CD4-positive, alpha-beta T cell treated with Interferon alpha-2 for 1 hour (primary cell): ENCODE measurements around the gene OR2AT4.
"Not testable (repeated sequence)": the region's sequence is repeated elsewhere in the genome, so short reads cannot be mapped to it uniquely, and the experiment has no call there.

Experiments
- DNase-seq, 2 donors: peaks; one replicate each; pipeline ENCODE4 v3.0.0-alpha.2; 2020 to 2022

Gene OR2AT4

DNA sequence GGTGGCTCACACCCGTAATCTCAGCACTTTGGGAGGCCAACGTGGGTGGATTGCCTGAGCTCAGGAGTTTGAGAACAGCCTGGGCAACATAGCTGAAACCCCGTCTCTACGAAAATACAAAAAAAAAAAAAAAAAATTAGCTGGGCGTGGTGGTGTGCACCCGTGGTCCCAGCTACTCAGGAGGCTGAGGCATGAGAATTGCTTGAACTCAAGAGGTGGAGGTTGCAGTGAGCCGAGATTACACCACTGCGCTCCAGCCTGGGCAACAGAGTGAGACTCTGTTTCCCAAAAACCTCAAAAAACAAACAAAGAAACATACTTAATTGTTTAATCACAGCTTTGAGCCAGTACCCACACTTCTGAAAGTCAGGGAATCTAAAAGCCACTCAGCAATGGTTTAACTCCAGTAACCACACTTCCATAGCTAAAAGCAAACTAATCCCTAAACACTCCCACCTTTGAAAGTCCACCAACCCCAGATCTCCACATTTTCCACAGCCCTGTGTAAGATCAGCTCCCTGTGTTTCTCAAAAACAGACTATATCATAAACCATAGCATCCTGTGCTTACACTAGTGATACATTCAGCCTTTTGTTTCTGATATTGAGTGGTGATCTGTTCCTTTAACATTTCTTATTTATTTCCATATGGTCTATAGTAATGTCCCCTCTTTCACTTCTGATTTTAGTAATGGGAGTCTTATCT, 4.9 kb upstream of the OR2AT4 start:
- DNase-seq, result no peak

DNA sequence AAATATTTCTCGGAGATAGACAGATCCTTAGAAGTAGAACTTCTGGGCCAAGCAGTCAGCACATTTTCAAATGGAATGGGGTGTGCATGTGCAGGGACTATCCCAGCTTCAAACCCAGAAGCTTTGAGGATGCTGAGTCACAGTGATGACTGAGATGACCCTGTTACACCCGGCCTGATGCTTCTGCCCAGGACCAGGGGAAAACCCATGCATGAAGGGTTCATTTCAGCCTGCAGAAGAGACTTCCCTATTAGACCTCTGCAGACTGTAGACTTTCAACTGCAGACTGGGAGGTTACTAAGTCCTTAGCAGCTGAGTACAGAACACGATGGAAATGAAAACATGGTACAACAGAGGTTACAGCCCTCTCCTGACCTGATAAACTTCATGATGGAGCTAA, 3.6 kb upstream of the OR2AT4 start:
- DNase-seq, result peak in 1 of 2 donors; percentile 18

DNA sequence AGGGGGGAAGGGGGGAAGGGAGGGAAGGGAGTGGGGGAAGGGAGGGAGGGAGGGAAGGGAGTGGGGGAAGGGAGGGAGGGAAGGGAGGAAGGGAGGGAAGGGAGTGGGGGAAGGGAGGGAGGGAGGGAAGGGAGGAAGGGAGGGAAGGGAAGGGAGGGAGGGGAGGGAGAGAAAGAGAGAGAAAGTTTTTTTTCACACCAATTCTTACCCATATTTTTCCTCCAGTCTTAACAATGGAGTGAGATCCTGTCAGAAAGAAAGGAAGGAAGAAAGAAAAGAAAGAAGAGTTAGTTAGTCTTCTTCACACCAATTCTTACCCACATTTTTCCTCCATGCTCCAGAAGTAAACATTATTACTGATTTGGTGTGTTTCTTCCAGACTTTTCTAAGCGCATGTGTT, 3.0 kb upstream of the OR2AT4 start:
- no peak for DNase-seq

DNA sequence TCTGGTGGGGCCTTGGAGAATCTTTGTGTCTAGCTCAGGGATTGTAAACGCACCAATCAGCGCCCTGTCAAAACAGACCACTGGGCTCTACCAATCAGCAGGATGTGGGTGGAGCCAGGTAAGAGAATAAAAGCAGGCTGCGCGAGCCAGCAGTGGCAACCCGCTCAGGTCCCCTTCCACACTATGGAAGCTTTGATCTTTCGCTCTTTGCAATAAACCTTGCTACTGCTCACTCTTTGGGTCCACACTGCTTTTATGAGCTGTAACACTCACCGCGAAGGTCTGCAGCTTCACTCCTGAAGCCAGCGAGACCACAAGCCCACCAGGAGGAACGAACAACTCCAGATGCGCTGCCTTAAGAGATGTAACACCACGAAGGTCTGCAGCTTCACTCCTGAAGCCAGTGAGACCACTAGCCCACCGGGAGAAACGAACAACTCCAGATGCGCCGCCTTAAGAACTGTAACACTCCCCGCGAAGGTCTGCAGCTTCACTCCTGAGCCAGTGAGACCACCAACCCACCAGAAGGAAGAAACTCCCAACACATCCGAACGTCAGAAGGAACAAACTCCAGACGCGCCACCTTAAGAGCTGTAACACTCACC, 2.3 kb upstream of the OR2AT4 start:
- DNase-seq, result not testable (repeated sequence)

DNA sequence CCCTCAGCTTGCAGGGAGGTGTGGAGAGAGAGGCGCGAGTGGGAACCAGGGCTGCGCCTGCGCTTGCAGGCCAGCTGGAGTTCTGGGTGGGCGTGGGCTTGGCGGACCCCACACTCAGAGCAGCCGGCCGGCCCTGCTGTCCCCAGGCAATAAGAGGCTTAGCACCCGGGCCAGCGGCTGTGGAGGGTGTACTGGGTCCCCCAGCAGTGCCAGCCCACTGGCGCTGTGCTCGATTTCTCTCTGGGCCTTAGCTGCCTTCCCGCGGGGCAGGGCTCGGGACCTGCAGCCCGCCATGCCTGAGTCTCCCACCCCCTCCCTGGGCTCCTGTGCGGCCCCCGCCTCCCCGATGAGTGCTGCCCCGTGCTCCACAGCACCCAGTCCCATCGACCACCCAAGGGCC, 1.5 kb upstream of the OR2AT4 start:
- not testable (repeated sequence) for DNase-seq

DNA sequence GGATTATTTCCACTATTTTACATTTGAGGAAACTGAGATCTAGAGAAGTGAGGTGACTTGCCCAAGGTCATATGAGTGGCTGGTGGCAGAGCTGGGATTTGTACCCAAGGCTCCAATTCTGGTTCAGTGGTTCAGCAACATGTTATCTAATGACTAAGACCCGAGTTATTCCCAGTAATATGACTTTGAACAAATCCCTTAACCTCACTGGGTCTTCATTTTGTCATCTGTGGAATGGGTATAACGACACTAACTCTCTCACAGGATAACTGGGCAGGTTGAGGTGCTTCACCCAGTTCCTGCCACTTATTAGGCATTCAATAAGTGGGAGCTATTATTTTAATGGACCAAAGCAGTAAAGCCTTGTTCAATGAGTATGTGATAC, 489 bp upstream of the OR2AT4 start:
- no peak for DNase-seq

DNA sequence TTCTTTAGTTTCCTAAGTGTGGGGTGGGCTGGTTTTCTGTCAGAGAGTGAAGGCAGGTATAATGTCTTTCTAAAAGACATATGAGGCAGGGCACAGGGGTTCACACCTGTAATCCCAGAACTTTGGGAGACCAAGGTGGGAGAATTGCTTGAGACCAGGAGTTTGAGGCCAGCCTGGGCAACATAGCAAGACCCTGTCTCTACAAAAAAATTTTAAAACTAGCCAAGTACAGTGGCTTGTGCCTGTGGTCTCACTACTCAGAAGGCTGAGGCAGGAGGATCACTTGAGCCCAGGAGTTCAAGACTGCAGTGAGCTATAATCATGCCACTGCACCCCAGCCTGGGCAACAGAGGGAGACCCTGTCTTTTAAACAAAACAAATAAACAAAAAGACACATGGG, 2.3 kb downstream of the OR2AT4 start:
- DNase-seq, result not testable (repeated sequence)

DNA sequence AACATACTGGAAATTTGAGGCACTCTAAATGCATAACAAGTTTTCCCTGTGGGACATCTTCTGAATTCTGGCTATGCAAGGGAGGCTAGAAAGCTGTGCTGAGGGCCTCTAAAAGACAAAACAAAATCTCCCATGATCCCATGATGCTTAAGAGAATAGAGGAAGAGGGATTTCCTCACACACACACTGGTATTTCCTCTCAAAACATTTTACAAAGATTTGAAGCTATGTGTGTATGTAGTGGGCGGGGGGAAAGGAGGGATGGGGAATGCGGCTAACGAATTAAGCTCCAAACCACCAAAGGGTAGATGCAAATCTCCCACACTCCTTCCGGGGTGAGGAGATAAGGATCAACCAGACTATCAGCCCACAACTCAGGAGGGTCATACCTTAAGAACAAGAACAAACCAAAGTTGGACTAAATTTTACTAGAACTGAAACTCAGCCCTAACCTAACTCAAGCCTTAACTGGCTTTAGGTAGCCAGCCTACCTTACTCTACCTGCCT, 6.0 kb downstream of the OR2AT4 start:
- no peak for DNase-seq

DNA sequence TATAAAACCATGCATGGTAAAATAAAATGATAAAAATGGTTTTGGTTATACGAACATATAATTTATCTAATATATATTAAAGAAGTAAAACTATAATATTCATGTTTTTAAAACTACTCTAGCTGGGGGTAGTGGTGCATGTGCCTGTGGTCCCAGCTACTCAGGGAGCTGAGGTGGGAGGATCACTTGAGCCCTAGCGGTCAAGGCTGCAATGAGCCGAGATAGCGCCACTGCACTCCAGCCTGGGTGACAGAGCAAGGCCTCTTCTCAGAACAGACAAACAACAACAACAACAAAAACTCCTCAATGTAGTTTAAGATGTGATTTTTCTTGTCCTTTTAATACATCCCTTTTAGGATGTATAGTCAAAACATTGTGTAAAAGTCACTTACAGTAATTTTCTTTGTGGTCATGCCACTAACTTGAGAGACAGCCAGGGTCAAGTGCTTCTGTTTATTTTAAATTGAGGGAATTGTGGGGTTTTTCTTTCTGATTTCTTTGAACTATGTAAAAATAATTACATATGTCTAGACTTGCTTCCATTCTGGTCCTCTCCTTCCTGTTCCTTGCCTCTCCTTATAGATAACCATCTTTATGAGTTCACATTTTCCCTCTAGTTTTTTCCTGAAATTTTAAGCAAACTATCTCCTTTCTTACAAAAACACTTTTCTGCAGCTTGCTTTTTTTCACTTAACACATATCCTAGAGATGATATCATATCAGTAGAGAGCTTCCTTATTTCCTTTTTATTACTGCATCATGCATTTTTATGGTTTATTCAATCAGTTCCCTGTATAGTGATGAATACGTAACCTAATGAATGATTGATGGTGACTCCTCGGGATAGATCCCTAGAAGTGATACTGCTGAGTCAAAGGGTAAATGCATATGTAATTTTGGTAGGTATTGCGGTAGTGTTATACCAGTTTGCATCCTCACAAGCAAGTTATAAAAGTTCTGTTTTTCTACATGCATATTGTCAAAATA, 9.1 kb downstream of the OR2AT4 start:
- no peak for DNase-seq

DNA sequence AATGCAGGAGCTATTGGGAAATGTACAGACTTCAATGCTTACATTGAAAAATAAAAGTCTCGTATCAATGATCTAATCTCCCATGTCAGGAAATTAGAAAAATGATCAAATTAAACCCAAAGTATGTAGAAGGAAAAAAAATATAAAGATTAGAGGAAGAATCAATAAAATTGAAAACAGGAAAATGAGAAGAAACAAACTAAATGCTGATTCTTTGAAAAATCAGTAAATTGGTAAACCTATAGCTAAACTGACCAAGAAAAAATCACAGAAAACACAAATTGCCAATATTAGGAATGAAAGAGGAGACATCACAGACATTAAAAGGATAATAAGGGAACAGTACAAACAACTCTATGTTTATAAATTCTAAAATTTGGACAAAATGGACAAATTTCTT, 11.8 kb downstream of the OR2AT4 start:
- no peak for DNase-seq

DNA sequence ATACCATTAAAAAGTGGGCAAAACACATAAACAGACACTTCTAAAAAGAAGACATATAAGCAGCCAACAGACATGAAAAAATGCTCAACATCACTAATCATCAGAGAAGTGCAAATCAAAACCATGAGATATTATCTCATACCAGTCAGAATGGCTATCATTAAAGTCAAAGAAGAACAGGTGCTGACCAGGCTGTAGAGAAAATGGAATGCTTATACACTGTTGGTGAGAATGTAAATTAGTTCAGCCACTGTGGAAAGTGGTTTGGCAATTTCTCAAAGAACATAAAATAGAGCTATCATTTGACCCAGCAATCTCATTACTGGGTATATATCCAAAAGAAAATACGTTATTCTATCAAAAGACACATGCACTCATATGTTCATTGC, 13.5 kb downstream of the OR2AT4 start:
- DNase-seq, result no peak

DNA sequence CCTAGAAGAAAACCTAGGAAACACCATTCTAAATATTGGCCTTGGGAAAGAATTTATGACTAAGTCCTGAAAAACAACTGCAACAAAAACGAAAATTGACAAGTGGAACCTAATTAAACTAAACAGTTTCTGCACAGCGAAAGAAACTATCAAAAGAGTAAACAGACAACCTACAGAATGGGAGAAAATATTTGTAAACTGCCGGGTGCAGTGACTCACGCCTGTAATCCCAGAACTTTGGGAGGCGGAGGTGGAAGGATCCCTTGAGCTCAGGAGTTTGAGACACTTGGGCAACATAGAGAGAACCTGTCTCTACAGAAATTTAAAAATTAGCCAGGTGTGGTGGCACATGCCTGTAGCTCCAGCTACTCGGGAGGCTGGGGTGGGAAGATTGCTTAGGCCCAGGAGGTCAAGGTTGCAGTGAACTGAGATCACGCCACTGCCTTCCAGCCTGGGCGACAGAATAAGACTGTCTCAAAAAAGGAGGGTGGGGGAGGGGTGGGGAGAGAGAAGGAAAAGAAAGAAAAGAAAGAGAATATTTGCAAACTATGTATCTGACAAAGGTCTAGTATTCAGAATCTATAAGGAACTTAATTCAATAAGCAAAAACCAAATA, 14.0 kb downstream of the OR2AT4 start:
- DNase-seq, result no peak

DNA sequence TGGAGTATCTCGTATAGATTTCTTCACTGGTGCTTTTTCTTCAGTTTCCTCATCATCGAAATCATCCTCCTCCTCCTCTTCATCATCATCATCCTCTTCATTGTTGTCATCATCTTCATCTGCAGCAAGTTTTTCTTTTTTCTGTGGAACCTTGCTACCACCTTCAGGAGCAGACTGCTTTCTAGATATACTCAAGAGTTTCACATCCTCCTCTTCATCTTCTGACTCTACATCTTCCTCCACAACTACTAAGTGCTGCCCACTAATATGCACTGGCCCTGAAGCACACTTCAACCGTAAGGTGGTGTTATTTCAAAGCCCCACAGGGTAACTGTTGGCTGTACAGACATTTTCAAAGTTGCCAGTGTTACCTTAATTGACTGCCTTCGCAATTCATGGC, 17.1 kb downstream of the OR2AT4 start:
- DNase-seq, result no peak

DNA sequence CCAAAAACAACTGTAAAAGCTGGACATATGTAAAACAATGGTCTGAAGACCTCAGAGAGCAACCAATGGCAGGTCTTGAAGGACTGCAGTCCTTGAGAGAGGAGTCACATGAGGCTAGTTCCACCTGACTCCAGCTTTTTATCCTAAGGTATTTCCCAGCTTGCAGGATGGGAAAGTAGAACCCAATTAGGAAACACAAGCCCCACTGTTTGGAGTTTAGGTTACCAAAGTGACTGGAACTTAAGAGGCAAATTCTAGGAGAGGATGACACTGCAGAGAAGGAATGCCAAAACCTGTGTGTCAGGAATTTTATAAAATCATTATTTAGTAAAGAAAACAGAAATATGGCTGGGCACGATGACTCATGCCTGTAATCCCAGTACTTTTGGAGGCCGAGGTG, 18.4 kb downstream of the OR2AT4 start:
- no peak for DNase-seq

DNA sequence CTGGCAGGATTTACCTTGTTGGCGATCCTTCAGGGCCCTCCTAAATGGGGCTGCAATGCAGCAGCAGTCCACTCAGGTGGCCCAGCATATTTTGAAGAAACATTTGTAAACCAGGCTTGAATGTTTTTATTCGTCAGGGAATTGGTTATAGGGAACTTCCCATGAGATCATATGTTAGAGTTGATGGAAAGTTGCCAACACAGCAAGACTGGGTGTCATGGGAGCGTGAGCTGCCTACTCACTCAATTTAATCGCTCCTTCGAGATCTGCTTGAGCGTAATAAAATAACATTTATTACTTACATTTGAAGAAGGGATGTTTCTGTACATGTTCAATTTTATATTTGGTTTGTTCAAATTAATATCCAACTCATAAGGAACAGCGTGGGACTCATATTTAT, 19.4 kb downstream of the OR2AT4 start:
- DNase-seq, result no peak

DNA sequence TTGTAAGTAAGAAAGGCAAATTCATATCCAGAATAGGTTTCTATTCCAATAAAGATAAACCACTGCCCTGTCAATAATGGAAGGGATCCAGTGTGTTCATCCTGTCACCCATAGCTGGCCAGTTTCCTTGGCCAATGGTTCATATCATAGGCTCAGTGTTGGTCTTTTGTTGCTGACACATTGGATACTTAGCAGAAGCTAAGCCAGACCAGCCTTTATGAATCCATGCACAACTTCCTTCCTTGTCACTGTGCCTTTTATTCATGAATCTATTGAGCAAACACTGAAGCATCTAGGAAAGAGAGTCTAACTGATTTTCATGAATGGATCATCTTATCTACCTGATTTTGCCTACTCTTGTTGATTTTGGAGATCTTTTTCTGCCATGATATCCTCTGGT, 20.0 kb downstream of the OR2AT4 start:
- DNase-seq, result no peak

DNA sequence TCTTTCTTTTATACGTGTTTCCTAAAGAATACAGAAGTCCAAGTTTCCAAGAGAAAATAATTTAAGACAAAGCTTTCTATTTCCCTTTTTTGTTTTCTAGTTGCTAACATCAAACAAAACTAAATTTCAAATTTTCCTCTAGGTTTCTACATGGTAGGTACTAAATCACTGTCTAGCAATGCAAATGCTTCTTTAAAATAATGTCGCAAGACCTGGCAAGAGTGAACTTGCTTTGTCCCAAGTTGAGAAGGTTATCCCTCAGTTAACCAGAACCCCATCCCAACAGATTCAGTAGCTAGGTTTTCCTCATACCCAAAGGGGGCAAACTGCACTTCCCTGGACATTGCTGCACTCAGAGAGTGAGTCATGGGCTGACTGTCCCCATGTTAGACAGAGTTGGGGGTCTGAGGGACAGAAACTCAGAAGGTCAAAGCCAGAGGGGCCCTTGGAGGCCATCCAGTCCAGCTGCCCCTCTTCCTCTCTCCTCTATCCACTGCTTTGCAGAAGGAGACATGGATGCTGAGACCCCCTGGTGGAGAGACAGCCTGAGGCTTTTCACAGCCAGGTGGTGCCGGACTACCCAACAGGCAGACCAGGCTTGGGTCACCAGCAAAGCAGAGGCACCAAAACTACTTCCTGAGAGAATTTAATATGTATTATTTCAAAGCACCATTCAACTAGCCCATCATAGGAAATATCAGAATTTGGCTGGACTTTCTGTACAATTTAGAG, 23.1 kb downstream of the OR2AT4 start:
- no peak for DNase-seq

DNA sequence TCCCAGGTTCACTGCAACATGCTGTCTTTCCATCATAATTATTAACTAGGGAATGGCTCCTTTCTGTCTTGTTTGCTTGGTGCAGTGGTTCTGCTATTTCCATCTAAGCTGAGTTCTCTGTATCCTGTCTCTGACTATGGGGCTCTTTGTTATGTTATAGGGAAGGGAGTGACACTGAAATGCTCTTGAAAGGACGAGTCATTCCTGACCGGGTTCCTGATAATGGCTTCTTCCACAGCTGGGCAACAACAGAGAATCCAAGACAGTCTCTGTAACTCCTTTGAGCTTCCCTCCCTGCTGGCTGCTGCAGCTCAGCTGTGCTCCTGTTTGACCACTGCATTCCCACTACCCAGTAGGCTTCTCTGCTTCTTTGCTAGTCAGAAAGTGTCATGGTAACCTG, 24.1 kb downstream of the OR2AT4 start:
- no peak for DNase-seq

DNA sequence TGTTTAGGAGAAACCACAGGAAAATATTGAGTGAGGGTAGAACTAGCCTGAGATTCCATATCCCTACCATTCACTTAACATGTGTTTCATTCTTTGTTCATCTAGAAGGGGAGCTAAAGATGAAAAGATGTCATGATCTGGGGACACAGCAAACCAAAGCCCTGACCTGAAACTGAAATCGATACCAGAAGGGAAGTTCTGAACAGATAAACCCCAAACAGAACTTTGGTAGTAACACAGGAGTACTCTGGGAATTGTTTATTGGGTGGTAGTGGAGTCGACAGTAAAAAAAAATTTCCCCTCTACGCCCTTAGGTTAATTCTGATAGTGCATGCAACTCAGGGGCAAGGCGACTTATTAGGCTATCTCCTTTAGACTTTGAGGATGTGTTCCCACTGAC, 27.2 kb downstream of the OR2AT4 start:
- DNase-seq, result no peak

DNA sequence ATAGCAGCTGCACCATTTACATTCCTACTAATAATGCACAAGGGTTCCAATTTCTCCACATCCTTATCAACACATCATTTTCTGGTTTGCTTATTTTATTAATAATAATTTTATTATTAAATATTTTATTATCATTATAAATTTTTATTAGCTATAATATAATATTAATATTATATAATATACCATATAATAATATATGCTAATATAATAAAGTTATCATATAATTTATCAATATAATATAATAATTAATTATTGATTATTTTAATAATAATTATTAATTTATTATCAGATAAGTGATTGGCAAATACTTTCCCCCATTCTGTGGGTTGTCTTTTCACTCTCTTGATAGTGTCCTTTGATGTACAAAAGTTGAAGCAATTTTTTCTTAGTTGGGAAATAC, 27.7 kb downstream of the OR2AT4 start:
- no peak for DNase-seq

DNA sequence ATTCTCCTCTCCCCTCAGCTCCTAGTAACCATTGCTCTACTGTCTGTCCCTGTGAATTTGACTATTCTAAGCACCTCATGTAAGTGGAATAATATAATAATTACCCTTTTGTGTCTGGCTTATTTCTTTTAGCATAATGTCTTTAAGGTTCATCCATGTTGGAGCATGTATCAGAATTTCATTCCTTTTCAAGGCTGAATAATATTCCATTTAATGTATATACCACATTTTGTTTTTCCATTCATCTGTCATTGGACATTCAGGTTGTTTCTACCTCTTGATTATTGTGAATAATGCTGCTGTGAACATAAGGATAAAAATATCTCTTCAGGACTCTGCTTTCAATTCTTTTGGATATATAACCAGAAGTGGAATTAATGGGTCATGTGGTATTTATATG, 28.1 kb downstream of the OR2AT4 start:
- no peak for DNase-seq

DNA sequence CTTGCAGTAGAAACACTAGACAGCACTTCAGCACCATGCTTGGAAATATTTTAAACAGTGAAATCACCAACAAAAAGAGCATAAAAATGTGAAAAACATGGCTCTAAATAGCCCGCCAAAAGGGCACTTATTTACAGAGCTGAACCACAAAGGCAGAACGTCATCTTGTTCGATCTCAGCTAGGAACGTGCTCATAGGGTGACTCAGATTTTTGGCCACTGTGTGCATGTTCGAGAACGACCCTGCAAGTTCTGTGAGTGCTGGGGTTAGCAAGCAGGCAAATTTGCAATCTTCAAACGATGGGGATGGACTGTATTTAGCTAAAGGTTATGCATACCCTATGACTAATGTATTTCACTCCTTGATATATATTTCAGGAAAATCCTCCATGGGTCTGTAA, 30.6 kb downstream of the OR2AT4 start:
- no peak for DNase-seq
